Progenitor cell of endocrine pancreas (in vitro differentiated cells): ENCODE data around the gene NUMA1. TPM values are rescaled to one million over a fixed set of nuclear protein-coding genes. Genes with fewer than 3 reads are reported as not detected.

Experiments used
- DNase-seq: peaks from one replicate; pipeline ENCODE4 v3.0.0; 2021; ENCODE audit warnings: low spot score; ENCODE audit not compliant: unreplicated experiment
- H3K27ac Mint-ChIP-seq: 2 replicates; pipeline ENCODE4 v1.8.0; 2021; ENCODE audit warnings: mild to moderate bottlenecking, moderate library complexity, mixed read lengths
- H3K27me3 Mint-ChIP-seq: 2 replicates; pipeline ENCODE4 v1.8.0; 2021; ENCODE audit warnings: mixed read lengths
- H3K36me3 Mint-ChIP-seq: 2 replicates; pipeline ENCODE4 v1.8.0; 2022; ENCODE audit warnings: mixed read lengths; ENCODE audit not compliant: insufficient read depth
- H3K4me1 Mint-ChIP-seq: 2 replicates; pipeline ENCODE4 v1.8.0; 2021; ENCODE audit warnings: low read depth, mixed read lengths
- H3K4me3 Mint-ChIP-seq: 2 replicates; pipeline ENCODE4 v1.8.0; 2021; ENCODE audit warnings: low read depth, mild to moderate bottlenecking, moderate library complexity, mixed read lengths
- H3K9me3 Mint-ChIP-seq: 2 replicates; pipeline ENCODE4 v1.8.0; 2021; ENCODE audit warnings: low read depth, mixed read lengths
- CTCF ChIP-seq: fragments of 200-600 bp; sonication (generic); IDR thresholded peaks from one replicate; pipeline ENCODE4 v1.5.0; 2021; ENCODE audit warnings: antibody characterized with exemption, mild to moderate bottlenecking; ENCODE audit not compliant: unreplicated experiment
- total RNA-seq: library from RNA; stranded (reverse); gene quantifications from 2 replicates; pipeline ENCODE4 v1.2.1, GENCODE V29; 2021

Gene NUMA1
- total RNA-seq, 1 donor from 2014 or later = 255 TPM

DNA sequence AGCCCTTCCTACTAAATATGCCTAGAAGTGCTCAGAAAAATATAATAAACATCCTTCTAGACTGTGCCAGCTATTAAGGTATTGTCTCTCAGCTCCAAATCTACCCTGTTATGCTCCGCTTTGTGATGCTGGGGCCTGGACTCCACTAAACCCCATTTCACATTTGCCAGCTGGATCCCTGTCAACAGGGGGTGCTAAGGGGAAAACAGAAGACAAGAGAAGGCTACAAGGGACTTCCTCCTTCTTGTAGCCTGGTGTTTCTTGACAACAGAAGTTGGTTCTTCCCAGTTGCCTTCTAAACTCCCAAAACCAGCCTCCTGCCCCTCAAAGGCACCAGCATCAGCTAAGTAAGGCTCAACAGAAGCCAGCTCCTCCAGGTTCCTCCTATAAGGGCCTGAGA lies 5.2 kb downstream of the NUMA1 start:
- H3K36me3 Mint-ChIP-seq = peaks cover 2% of the 10 kb centered on the region
- H3K4me1 Mint-ChIP-seq = peaks cover 14% of the 10 kb centered on the region
- H3K27me3 Mint-ChIP-seq = no peaks in the 10 kb centered on the region
- TF ChIP-seq CTCF = no peak
- no peaks in the 10 kb centered on the region for H3K9me3 Mint-ChIP-seq
- no peak for DNase-seq
- no peak overlapping the region for H3K27ac Mint-ChIP-seq
- H3K4me3 Mint-ChIP-seq = no peak overlapping the region

- no peaks in the 10 kb centered on the region for H3K9me3 Mint-ChIP-seq
These were observed 8.0 kb downstream of the NUMA1 start for GRCh38 chr11:72072348-72072747.

GRCh38 chr11:72070491-72070890 lies 9.9 kb downstream of the NUMA1 start:
- DNase-seq = no peak
- no peak for TF ChIP-seq CTCF
- H3K4me1 Mint-ChIP-seq = peaks cover 3% of the 10 kb centered on the region

More at GRCh38 chr11:72072348-72072747, 8.0 kb downstream of the NUMA1 start:
- Mint-ChIP-seq H3K27me3 (no peaks in the 10 kb centered on the region), H3K4me1 (peaks cover 3% of the 10 kb centered on the region), H3K27ac (peak overlapping the region; percentile 31), H3K36me3 (peaks cover 3% of the 10 kb centered on the region), H3K4me3 (no peak overlapping the region)
- no peak for TF ChIP-seq CTCF
- no peak for DNase-seq

DNA sequence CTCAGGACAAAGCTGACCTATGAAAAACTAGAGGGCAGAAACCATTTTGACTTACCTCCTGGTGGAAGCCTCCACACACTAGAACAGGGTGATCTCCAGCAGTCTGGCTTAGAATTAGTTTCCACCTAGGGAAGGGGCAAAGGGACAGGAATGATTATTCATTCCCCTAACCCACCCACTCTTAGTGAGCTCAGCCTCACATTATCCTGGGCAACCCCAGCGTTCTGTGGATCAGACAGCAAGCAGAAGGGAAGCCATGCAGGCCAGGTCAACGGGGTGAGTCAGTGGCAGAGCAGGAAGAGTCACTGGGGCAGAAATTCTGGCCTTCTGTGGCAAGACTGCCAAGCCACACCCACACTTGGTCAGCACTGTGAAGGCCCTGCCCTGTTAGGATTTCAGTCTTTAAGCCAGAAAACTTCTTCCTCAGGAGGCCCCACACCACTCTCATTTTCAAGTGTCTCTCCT lies 10.5 kb downstream of the NUMA1 start:
- H3K36me3 Mint-ChIP-seq = peaks cover 6% of the 10 kb centered on the region
- no peaks in the 10 kb centered on the region for H3K27me3 Mint-ChIP-seq
- H3K4me3 Mint-ChIP-seq = no peak overlapping the region
- H3K4me1 Mint-ChIP-seq = peaks cover 3% of the 10 kb centered on the region
- no peak for DNase-seq
- peak overlapping the region; percentile 46 for H3K27ac Mint-ChIP-seq
- no peak for TF ChIP-seq CTCF
- no peaks in the 10 kb centered on the region for H3K9me3 Mint-ChIP-seq

More at GRCh38 chr11:72070491-72070890, 9.9 kb downstream of the NUMA1 start:
- no peaks in the 10 kb centered on the region for H3K9me3 Mint-ChIP-seq
- H3K36me3 Mint-ChIP-seq = peaks cover 6% of the 10 kb centered on the region
- H3K27ac Mint-ChIP-seq = no peak overlapping the region
- no peaks in the 10 kb centered on the region for H3K27me3 Mint-ChIP-seq
- no peak overlapping the region for H3K4me3 Mint-ChIP-seq

GRCh38 chr11:72069200-72069599 lies 11.1 kb downstream of the NUMA1 start:
- peaks cover 3% of the 10 kb centered on the region for H3K4me1 Mint-ChIP-seq
- no peak for TF ChIP-seq CTCF
- no peaks in the 10 kb centered on the region for H3K27me3 Mint-ChIP-seq
- no peaks in the 10 kb centered on the region for H3K9me3 Mint-ChIP-seq
- no peak overlapping the region for H3K4me3 Mint-ChIP-seq
- no peak for DNase-seq
- H3K27ac Mint-ChIP-seq = peak overlapping the region; percentile 46
- H3K36me3 Mint-ChIP-seq = peaks cover 6% of the 10 kb centered on the region
